WI38 (cell line): ENCODE measurements around the gene ELMO1.

Experiments used
- H3K4me3 ChIP-seq: 2 replicates; pipeline ENCODE4 v1.5.1; 2011; ENCODE audit warnings: low read depth, mild to moderate bottlenecking, control low read depth, low read length
- CTCF ChIP-seq: IDR thresholded peaks from 2 replicates; pipeline ENCODE4 v1.5.1; 2012; ENCODE audit warnings: low read depth, mild to moderate bottlenecking, control low read depth, low read length

Gene ELMO1

GRCh38 chr7:36894190-36894589 is 554.5 kb downstream of the ELMO1 start:
- no peak for TF ChIP-seq CTCF

GRCh38 chr7:36889182-36889581 is 559.5 kb downstream of the ELMO1 start:
- no peak overlapping the region for H3K4me3 ChIP-seq
- TF ChIP-seq CTCF, result no peak

More at GRCh38 chr7:36894190-36894589, 554.5 kb downstream of the ELMO1 start:
- H3K4me3 ChIP-seq, result no peak overlapping the region

GRCh38 chr7:36887969-36888368 is 560.7 kb downstream of the ELMO1 start:
- no peak for TF ChIP-seq CTCF

GRCh38 chr7:36887233-36887632 is 561.4 kb downstream of the ELMO1 start:
- TF ChIP-seq CTCF, result no peak
- no peak overlapping the region for H3K4me3 ChIP-seq

More at GRCh38 chr7:36887969-36888368, 560.7 kb downstream of the ELMO1 start:
- H3K4me3 ChIP-seq, result no peak overlapping the region

- no peak overlapping the region for H3K4me3 ChIP-seq
- TF ChIP-seq CTCF, result no peak
Measured at GRCh38 chr7:36884910-36885309, 563.8 kb downstream of the ELMO1 start.

- no peak overlapping the region for H3K4me3 ChIP-seq
- TF ChIP-seq CTCF, result no peak
Measured at GRCh38 chr7:36884351-36884750, 564.3 kb downstream of the ELMO1 start.

GRCh38 chr7:36881233-36881874 is 567.3 kb downstream of the ELMO1 start:
- no peak overlapping the region for H3K4me3 ChIP-seq

More at GRCh38 chr7:36881233-36881874, 567.3 kb downstream of the ELMO1 start:
- TF ChIP-seq CTCF, result no peak
